Nephron progenitor cell (in vitro differentiated cells): Measurements from ENCODE around the gene C10orf90.
"Not testable (repeated sequence)": the region's sequence is repeated elsewhere in the genome, so short reads cannot be mapped to it uniquely, and the experiment has no call there.

Source experiments
- DNase-seq: peaks from one replicate; pipeline ENCODE4 v3.0.0; 2021
- H3K27ac Mint-ChIP-seq: 2 replicates; pipeline ENCODE4 v1.8.0; 2021; ENCODE audit warnings: mild to moderate bottlenecking, moderate library complexity, mixed read lengths
- H3K27me3 Mint-ChIP-seq: 2 replicates; pipeline ENCODE4 v1.8.0; 2021; ENCODE audit warnings: mild to moderate bottlenecking, low read depth, mixed read lengths; ENCODE audit not compliant: poor library complexity
- H3K36me3 Mint-ChIP-seq: 2 replicates; pipeline ENCODE4 v1.8.0; 2021; ENCODE audit warnings: low read depth, mixed read lengths
- H3K4me1 Mint-ChIP-seq: 2 replicates; pipeline ENCODE4 v1.8.0; 2021; ENCODE audit warnings: mixed read lengths
- H3K4me3 Mint-ChIP-seq: 2 replicates; pipeline ENCODE4 v1.8.0; 2021; ENCODE audit warnings: mild to moderate bottlenecking, moderate library complexity, mixed read lengths
- H3K9me3 Mint-ChIP-seq: 2 replicates; pipeline ENCODE4 v1.8.0; 2021; ENCODE audit warnings: mild to moderate bottlenecking, moderate library complexity, mixed read lengths
- CTCF ChIP-seq: fragments of 200-600 bp; sonication (generic); IDR thresholded peaks from 2 replicates; pipeline ENCODE4 v1.5.0; 2021; ENCODE audit warnings: antibody characterized with exemption

Gene C10orf90

GRCh38 chr10:126384269-126384873 lies 286.1 kb downstream of the C10orf90 start:
- DNase-seq, result no peak
- TF ChIP-seq CTCF, result no peak
- H3K4me3 Mint-ChIP-seq, result no peak overlapping the region
- H3K4me1 Mint-ChIP-seq, result peaks cover 10% of the 10 kb centered on the region
- H3K27ac Mint-ChIP-seq, result no peak overlapping the region
- no peaks in the 10 kb centered on the region for H3K36me3 Mint-ChIP-seq
- H3K9me3 Mint-ChIP-seq, result peaks cover 17% of the 10 kb centered on the region
- H3K27me3 Mint-ChIP-seq, result peaks cover 34% of the 10 kb centered on the region

DNA sequence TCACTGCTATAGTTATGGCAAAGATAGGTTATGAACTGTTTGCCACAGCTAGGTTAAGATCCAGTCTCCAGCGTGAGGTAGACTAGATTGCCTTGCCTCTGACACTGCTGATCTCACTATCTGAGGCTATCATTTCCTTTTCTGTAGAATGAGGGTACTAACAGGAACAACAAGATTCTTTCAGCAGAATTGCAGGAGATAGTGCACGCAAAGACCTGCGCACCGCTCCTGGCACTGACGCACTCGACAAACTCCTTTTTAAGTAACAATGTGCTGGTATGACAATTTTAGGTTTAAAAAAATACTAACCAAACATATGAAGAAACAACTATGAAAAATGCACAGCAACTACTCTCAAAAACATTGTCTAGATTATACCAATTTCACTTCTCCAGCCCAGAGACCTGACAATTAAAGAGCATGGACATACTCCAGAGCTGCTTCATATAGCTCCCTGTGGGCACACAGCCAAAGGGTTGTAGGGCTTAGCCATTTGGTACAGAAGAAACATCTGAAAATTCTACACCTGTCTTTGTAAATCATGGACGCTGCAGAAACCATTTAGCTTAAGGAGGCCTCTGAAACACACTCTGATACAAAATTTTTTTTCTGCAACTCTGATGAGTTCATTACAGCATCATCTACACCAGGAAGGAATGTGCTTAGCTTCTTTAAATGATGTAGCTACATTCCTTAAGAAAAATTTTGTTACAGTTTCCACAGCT lies 290.0 kb downstream of the C10orf90 start:
- Mint-ChIP-seq H3K27ac (no peak overlapping the region), H3K4me3 (no peak overlapping the region), H3K36me3 (peaks cover 6% of the 10 kb centered on the region), H3K9me3 (peaks cover 32% of the 10 kb centered on the region), H3K27me3 (peaks cover 5% of the 10 kb centered on the region), H3K4me1 (no peaks in the 10 kb centered on the region)
- no peak for TF ChIP-seq CTCF
- DNase-seq, result no peak

DNA sequence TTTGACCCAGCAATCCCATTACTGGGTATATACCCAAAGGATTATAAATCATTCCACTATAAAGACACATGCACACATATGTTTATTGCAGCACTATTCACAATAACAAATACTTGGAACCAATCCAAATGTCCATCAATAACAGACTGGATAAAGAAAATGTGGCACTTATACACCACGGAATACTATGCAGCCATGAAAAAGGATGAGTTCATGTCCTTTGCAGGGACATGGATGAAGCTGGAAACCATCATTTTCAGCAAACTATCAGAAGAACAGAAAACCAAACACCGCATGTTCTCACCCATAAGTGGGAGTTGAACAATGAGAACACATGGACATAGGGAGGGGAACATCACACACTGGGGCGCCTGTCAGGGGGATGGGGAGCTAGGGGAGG lies 291.3 kb downstream of the C10orf90 start:
- not testable (repeated sequence) for H3K4me1 Mint-ChIP-seq, H3K27ac Mint-ChIP-seq, H3K4me3 Mint-ChIP-seq, H3K27me3 Mint-ChIP-seq, DNase-seq
- Mint-ChIP-seq H3K9me3 (peaks cover 41% of the 10 kb centered on the region), H3K36me3 (peaks cover 19% of the 10 kb centered on the region)

- peaks cover 37% of the 10 kb centered on the region for H3K9me3 Mint-ChIP-seq
- TF ChIP-seq CTCF, result no peak
- H3K27ac Mint-ChIP-seq, result no peak overlapping the region
- H3K4me3 Mint-ChIP-seq, result no peak overlapping the region
- peaks cover 5% of the 10 kb centered on the region for H3K27me3 Mint-ChIP-seq
- H3K4me1 Mint-ChIP-seq, result no peaks in the 10 kb centered on the region
- DNase-seq, result no peak
- H3K36me3 Mint-ChIP-seq, result peaks cover 22% of the 10 kb centered on the region
Observed at GRCh38 chr10:126376956-126377355, 293.5 kb downstream of the C10orf90 start.

DNA sequence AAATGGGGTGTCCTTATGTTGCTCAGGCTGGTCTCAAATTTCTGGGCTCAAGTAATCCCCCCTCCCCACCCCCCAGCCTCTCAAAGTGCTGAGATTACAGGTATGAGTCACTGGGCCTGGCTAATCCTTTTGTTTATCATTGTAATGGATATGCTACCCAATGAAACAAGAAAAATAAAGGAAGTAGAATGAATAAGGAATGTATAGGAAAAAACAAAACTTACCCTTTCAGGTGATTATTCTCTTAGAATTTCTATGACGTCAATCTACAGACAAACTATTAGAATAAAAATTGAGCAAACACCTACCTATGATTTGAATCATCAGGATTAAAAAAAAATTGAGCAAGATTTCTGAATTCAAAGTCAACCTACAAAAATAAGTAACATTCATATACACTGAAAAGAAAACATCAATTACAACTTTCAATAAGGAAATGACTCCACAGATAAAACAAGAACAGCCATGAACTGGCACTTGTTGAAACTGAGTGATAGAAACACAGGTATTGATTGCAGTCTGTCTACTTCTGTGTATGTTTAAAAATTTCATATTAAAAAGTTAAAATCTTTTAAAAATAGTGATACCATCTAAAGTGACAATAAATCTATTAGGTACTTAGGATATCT lies 294.5 kb downstream of the C10orf90 start:
- Mint-ChIP-seq H3K9me3 (peaks cover 37% of the 10 kb centered on the region), H3K27me3 (peaks cover 6% of the 10 kb centered on the region), H3K4me1 (no peaks in the 10 kb centered on the region), H3K4me3 (no peak overlapping the region), H3K27ac (no peak overlapping the region), H3K36me3 (peaks cover 22% of the 10 kb centered on the region)
- no peak for TF ChIP-seq CTCF
- DNase-seq, result no peak

DNA sequence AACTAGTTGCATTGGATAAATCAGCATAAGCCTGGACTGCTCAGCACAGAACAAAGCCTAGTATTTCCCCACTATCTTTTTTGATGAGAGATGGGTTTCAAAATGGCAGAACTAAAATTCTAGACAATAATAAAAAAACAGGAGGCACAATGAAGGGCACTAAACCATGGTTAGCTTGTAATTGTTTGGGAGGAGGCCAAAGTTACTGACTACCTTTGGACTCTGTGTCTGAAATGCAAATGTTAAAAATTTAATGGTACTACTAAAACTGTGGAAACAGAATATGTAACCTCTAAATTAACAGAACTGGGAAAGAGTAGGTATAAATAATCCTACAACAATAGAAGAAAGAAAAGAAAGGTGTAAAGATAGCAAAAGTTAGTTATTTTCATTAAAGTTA lies 295.2 kb downstream of the C10orf90 start:
- H3K4me3 Mint-ChIP-seq, result no peak overlapping the region

More for the DNA sequence above, 295.2 kb downstream of the C10orf90 start:
- peaks cover 37% of the 10 kb centered on the region for H3K9me3 Mint-ChIP-seq
- peaks cover 22% of the 10 kb centered on the region for H3K36me3 Mint-ChIP-seq
- no peak overlapping the region for H3K27ac Mint-ChIP-seq
- no peak for DNase-seq
- peaks cover 10% of the 10 kb centered on the region for H3K27me3 Mint-ChIP-seq
- no peak for TF ChIP-seq CTCF
- no peaks in the 10 kb centered on the region for H3K4me1 Mint-ChIP-seq
